ENCODE results near the gene CFAP92.

CFAP92 gene

GRCh38 chr3:128993461-128994172 lies at the start of gene CFAP92:
TSS of gene CFAP92 (minus strand) at chr3:128994076. CDS start at chr3:128993304, 772 bp downstream.
- peak within 1 kb of the TSS; percentile 37 for H3K4me3 ChIP-seq (ENCODE audit: low read depth, low read length)
- TF ChIP-seq, protein P1, sequence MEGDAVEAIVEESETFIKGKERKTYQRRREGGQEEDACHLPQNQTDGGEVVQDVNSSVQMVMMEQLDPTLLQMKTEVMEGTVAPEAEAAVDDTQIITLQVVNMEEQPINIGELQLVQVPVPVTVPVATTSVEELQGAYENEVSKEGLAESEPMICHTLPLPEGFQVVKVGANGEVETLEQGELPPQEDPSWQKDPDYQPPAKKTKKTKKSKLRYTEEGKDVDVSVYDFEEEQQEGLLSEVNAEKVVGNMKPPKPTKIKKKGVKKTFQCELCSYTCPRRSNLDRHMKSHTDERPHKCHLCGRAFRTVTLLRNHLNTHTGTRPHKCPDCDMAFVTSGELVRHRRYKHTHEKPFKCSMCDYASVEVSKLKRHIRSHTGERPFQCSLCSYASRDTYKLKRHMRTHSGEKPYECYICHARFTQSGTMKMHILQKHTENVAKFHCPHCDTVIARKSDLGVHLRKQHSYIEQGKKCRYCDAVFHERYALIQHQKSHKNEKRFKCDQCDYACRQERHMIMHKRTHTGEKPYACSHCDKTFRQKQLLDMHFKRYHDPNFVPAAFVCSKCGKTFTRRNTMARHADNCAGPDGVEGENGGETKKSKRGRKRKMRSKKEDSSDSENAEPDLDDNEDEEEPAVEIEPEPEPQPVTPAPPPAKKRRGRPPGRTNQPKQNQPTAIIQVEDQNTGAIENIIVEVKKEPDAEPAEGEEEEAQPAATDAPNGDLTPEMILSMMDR (IDR thresholded peaks at IDR 0.05; ENCODE audit: low read depth, low read length, missing control alignments) = no peak
- in situ Hi-C loops (cut with HindIII; ENCODE audit: low sequenced_read_pairs) = loop anchor here (10.0 kb wide), 1 partner anchor 91 kb away; no protein-coding TSS in a partner anchor
- DNase-seq (ENCODE audit: low read depth) = no peak

GRCh38 chr3:129040579-129041300 lies 46.9 kb upstream of the CFAP92 start:
- TF ChIP-seq, protein P1 (IDR thresholded peaks at IDR 0.05; ENCODE audit: low read depth, low read length, missing control alignments) = no peak
- in situ Hi-C loops (cut with HindIII; ENCODE audit: low sequenced_read_pairs) = no loop called here
- no peak for DNase-seq (ENCODE audit: low read depth)
- no peak overlapping the region for H3K4me3 ChIP-seq (ENCODE audit: low read depth, low read length)

GRCh38 chr3:129040039-129040336 lies 46.1 kb upstream of the CFAP92 start:
- TF ChIP-seq, protein P1 (IDR thresholded peaks at IDR 0.05; ENCODE audit: low read depth, low read length, missing control alignments) = no peak
- DNase-seq (ENCODE audit: low read depth) = no peak
- H3K4me3 ChIP-seq (ENCODE audit: low read depth, low read length) = no peak overlapping the region
- in situ Hi-C loops (cut with HindIII; ENCODE audit: low sequenced_read_pairs) = no loop called here

DNA sequence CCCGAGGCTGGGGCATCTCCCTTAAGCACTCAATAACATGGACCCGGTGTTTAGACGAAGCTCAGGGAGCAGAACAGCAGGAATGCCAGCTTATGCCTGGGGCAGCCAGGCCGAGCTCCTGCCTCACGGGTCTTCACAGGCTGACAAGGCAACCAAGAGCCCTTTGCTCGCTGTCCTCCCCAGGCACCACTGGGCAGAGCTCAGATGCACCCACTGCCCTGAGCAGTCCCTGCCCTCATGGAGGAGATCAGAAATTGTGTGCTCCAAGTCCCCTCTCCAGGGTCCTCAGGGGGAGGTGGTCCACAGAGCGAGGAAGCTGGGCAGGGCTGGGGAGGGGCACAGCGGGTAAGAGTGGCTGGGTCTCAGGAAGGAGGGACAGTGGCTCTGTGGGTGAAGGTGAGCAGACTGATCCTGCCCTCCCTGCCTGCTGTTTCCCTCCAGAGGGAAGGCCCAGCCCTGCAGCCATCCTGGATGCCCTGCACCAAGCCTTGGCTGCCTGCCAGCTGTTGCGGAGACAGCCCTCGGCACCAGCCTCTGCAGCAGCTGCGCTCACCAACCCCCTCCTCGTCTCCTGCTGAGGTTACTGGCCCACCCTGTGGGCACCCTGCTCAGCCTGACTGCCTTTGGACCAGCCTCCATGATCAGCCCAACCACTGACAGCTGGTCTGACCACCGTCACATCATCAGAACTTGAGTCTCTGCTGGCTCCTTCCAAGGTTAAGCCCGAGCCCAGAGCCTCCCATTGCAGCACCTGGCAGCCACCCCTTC lies 45.6 kb upstream of the CFAP92 start:
- no peak overlapping the region for H3K4me3 ChIP-seq (ENCODE audit: low read depth, low read length)
- DNase-seq (ENCODE audit: low read depth) = no peak
- TF ChIP-seq, protein P1 (IDR thresholded peaks at IDR 0.05; ENCODE audit: low read depth, low read length, missing control alignments) = no peak
- in situ Hi-C loops (cut with HindIII; ENCODE audit: low sequenced_read_pairs) = no loop called here

GRCh38 chr3:129038121-129038855 lies 44.4 kb upstream of the CFAP92 start:
- in situ Hi-C loops (cut with HindIII; ENCODE audit: low sequenced_read_pairs) = no loop called here
- H3K4me3 ChIP-seq (ENCODE audit: low read depth, low read length) = no peak overlapping the region
- no peak for DNase-seq (ENCODE audit: low read depth)
- TF ChIP-seq, protein P1 (IDR thresholded peaks at IDR 0.05; ENCODE audit: low read depth, low read length, missing control alignments) = no peak

DNA sequence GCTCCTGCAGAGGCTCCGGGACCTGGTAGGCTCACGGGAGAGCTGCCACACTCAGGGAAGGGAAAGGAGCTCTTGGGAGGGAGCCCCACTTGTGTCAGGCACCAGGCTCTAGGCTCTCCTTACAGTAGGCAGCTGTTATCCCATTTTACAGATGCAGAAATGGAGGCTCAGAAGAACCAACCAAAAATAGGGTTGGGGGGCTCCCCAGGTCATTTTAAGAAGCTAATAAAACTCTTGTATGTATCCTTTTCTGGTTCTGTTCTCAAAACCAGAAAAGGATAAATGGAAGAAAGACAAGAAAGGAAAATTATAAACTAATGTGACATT lies 43.2 kb upstream of the CFAP92 start:
- DNase-seq (ENCODE audit: low read depth) = no peak
- no peak overlapping the region for H3K4me3 ChIP-seq (ENCODE audit: low read depth, low read length)
- in situ Hi-C loops (cut with HindIII; ENCODE audit: low sequenced_read_pairs) = no loop called here
- TF ChIP-seq, protein P1 (IDR thresholded peaks at IDR 0.05; ENCODE audit: low read depth, low read length, missing control alignments) = no peak
